ENCODE measurements around the gene C2CD3.

DNA sequence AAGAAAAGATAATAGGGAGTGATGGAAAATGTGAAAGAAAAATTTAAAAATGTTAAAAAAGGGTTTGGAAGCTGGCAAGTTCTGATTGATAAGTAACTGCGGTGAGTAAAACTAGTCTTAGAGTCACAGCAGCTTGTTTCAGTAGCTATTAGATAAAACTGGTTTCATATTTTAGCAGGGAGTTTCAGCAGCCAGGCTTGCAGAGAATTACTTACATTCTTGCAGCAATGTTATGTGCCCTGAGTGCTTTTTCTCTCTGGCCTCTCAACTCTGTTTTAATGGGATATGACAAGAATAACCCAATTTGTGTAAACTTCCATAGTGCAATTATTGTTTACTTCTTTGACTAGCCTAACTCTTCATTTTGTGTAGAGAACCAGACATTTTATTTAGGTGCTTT is 33.9 kb upstream of the C2CD3 start:
- TF ChIP-seq, protein P1, sequence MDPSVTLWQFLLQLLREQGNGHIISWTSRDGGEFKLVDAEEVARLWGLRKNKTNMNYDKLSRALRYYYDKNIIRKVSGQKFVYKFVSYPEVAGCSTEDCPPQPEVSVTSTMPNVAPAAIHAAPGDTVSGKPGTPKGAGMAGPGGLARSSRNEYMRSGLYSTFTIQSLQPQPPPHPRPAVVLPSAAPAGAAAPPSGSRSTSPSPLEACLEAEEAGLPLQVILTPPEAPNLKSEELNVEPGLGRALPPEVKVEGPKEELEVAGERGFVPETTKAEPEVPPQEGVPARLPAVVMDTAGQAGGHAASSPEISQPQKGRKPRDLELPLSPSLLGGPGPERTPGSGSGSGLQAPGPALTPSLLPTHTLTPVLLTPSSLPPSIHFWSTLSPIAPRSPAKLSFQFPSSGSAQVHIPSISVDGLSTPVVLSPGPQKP (IDR thresholded peaks at IDR 0.05; ENCODE audit: borderline replicate concordance, low read depth, low read length), result no peak
- TF ChIP-seq POLR2A (IDR thresholded peaks at IDR 0.05; ENCODE audit: low read depth, low read length) (no peak), MAZ (IDR thresholded peaks at IDR 0.05; ENCODE audit: borderline replicate concordance, low read depth, low read length) (no peak), CHD1 (IDR thresholded peaks at IDR 0.05; ENCODE audit: low read depth, low read length) (no peak), CEBPB (IDR thresholded peaks at IDR 0.05; ENCODE audit: low read depth, low read length) (no peak), MXI1 (IDR thresholded peaks at IDR 0.05; ENCODE audit: borderline replicate concordance, low read depth, low read length) (no peak), BHLHE40 (IDR thresholded peaks at IDR 0.05; ENCODE audit: low read depth, low read length) (no peak), MAFK (IDR thresholded peaks at IDR 0.05; ENCODE audit: low read depth, low read length) (no peak), RFX5 (IDR thresholded peaks at IDR 0.05; ENCODE audit: low read depth, low read length) (no peak)
- TF ChIP-seq, protein P2, sequence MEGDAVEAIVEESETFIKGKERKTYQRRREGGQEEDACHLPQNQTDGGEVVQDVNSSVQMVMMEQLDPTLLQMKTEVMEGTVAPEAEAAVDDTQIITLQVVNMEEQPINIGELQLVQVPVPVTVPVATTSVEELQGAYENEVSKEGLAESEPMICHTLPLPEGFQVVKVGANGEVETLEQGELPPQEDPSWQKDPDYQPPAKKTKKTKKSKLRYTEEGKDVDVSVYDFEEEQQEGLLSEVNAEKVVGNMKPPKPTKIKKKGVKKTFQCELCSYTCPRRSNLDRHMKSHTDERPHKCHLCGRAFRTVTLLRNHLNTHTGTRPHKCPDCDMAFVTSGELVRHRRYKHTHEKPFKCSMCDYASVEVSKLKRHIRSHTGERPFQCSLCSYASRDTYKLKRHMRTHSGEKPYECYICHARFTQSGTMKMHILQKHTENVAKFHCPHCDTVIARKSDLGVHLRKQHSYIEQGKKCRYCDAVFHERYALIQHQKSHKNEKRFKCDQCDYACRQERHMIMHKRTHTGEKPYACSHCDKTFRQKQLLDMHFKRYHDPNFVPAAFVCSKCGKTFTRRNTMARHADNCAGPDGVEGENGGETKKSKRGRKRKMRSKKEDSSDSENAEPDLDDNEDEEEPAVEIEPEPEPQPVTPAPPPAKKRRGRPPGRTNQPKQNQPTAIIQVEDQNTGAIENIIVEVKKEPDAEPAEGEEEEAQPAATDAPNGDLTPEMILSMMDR (conservative IDR thresholded peaks at IDR 0.05; ENCODE audit: low read depth, low read length), result no peak
